Ishikawa (cell line): ENCODE results near the gene ARRB1.

Experiments
- CREB1 ChIP-seq: IDR thresholded peaks from 2 replicates; pipeline ENCODE4 v1.6.1; 2012; ENCODE audit warnings: low read depth
- EP300 ChIP-seq: IDR thresholded peaks from 2 replicates; pipeline ENCODE4 v1.6.1; 2012; ENCODE audit warnings: borderline replicate concordance
- FOXM1 ChIP-seq: IDR thresholded peaks from 2 replicates; pipeline ENCODE4 v1.6.1; 2012; ENCODE audit warnings: low read depth, borderline replicate concordance
- NFIC ChIP-seq: IDR thresholded peaks from 2 replicates; pipeline ENCODE4 v1.6.1; 2012
- TCF12 ChIP-seq: IDR thresholded peaks from 2 replicates; pipeline ENCODE4 v1.6.1; 2012; ENCODE audit warnings: low read depth
- YY1 ChIP-seq: IDR thresholded peaks from 2 replicates; pipeline ENCODE4 v1.6.1; 2012; ENCODE audit warnings: low read depth

- no peak for TF ChIP-seq EP300
- TF ChIP-seq YY1 = no peak
- TF ChIP-seq FOXM1 = no peak
- TF ChIP-seq NFIC = no peak
- TF ChIP-seq CREB1 = no peak
- no peak for TF ChIP-seq TCF12
These were observed 14.2 kb downstream of the ARRB1 start for GRCh38 chr11:75337195-75337654.
